HG02970 (cell line): ENCODE results near the gene GTF2IRD1.
"Not testable (repeated sequence)": the region's sequence is repeated elsewhere in the genome, so short reads cannot be mapped to it uniquely, and the experiment has no call there.

Experiments
- ATAC-seq: cut with Tn5 transposase; IDR thresholded peaks from one replicate; pipeline ENCODE4 v1.9.1; 2021; ENCODE audit warnings: mild to moderate bottlenecking, moderate library complexity, moderate number of reproducible peaks; ENCODE audit not compliant: unreplicated experiment, low FRiP score

The GTF2IRD1 gene

GRCh38 chr7:74429153-74429747, 24.5 kb upstream of the GTF2IRD1 start:
- no peak for ATAC-seq

- ATAC-seq: not testable (repeated sequence)
These were observed 23.3 kb upstream of the GTF2IRD1 start for GRCh38 chr7:74430409-74430808.

GRCh38 chr7:74430961-74431466, 22.7 kb upstream of the GTF2IRD1 start:
- no peak for ATAC-seq

GRCh38 chr7:74437291-74437571, 16.5 kb upstream of the GTF2IRD1 start:
- ATAC-seq: not testable (repeated sequence)

GRCh38 chr7:74438327-74438726, 15.4 kb upstream of the GTF2IRD1 start:
- no peak for ATAC-seq

GRCh38 chr7:74439541-74439940, 14.2 kb upstream of the GTF2IRD1 start:
- no peak for ATAC-seq

GRCh38 chr7:74440143-74440542, 13.6 kb upstream of the GTF2IRD1 start:
- ATAC-seq: not testable (repeated sequence)

GRCh38 chr7:74441801-74442200, 11.9 kb upstream of the GTF2IRD1 start:
- ATAC-seq: no peak

- ATAC-seq: no peak
These were observed 10.0 kb upstream of the GTF2IRD1 start for GRCh38 chr7:74443543-74444247.

- no peak for ATAC-seq
These were observed 4.6 kb upstream of the GTF2IRD1 start for GRCh38 chr7:74449144-74449543.

- no peak for ATAC-seq
These were observed 3.8 kb upstream of the GTF2IRD1 start for GRCh38 chr7:74449809-74450397.

GRCh38 chr7:74452748-74453321, 871 bp upstream of the GTF2IRD1 start:
- no peak for ATAC-seq

GRCh38 chr7:74454021-74454924, 567 bp downstream of the GTF2IRD1 start:
- ATAC-seq: no peak

GRCh38 chr7:74454925-74455288, 1.2 kb downstream of the GTF2IRD1 start:
- no peak for ATAC-seq

GRCh38 chr7:74455291-74455804, 1.6 kb downstream of the GTF2IRD1 start:
- ATAC-seq: no peak

GRCh38 chr7:74455928-74456327, 2.2 kb downstream of the GTF2IRD1 start:
- ATAC-seq: no peak

- ATAC-seq: no peak
These were observed 3.3 kb downstream of the GTF2IRD1 start for GRCh38 chr7:74457007-74457406.

GRCh38 chr7:74461970-74462706, 8.4 kb downstream of the GTF2IRD1 start:
- ATAC-seq: no peak

GRCh38 chr7:74462707-74463100, 9.0 kb downstream of the GTF2IRD1 start:
- ATAC-seq: no peak
